Karpas-422 (cell line): Measurements from ENCODE around the gene KSR1. TPM values are rescaled to one million over a fixed set of nuclear protein-coding genes. Genes with fewer than 3 reads are reported as not detected.

Experiments used
- DNase-seq: peaks from one replicate; pipeline ENCODE4 v3.0.0-alpha.2; 2015
- H2AFZ ChIP-seq: fragments of 200-600 bp; sonication (generic); 2 replicates; pipeline ENCODE4 v1.6.1; 2014; ENCODE audit warnings: antibody characterized with exemption, low read length, mixed read lengths
- H3K27ac ChIP-seq: fragments of 200-600 bp; sonication (generic); 2 replicates; pipeline ENCODE4 v1.5.1; 2014; ENCODE audit warnings: mild to moderate bottlenecking, low read length, moderate library complexity
- H3K27me3 ChIP-seq: fragments of 200-600 bp; sonication (generic); 2 replicates; pipeline ENCODE4 v1.6.1; 2014; ENCODE audit warnings: low read length, mixed read lengths
- H3K36me3 ChIP-seq: fragments of 200-600 bp; sonication (generic); 2 replicates; pipeline ENCODE4 v1.6.1; 2014; ENCODE audit warnings: low read length, mixed read lengths; ENCODE audit not compliant: insufficient read depth
- H3K4me1 ChIP-seq: fragments of 200-600 bp; sonication (generic); 2 replicates; pipeline ENCODE4 v1.6.1; 2014; ENCODE audit warnings: mild to moderate bottlenecking, low read length, mixed read lengths
- H3K4me2 ChIP-seq: fragments of 200-600 bp; sonication (generic); 2 replicates; pipeline ENCODE4 v1.6.1; 2014; ENCODE audit warnings: low read length, low read depth, mild to moderate bottlenecking; ENCODE audit not compliant: poor library complexity, severe bottlenecking
- H3K4me3 ChIP-seq: fragments of 200-600 bp; sonication (generic); 2 replicates; pipeline ENCODE4 v1.5.1; 2014; ENCODE audit warnings: mild to moderate bottlenecking, antibody characterized with exemption, low read length, mixed read lengths
- H3K79me2 ChIP-seq: fragments of 200-600 bp; sonication (generic); 2 replicates; pipeline ENCODE4 v1.6.1; 2014; ENCODE audit warnings: mild to moderate bottlenecking, low read length, mixed read lengths
- H3K9ac ChIP-seq: fragments of 200-600 bp; sonication (generic); 2 replicates; pipeline ENCODE4 v1.6.0; 2014; ENCODE audit warnings: low read length
- H3K9me2 ChIP-seq: fragments of 200-600 bp; sonication (generic), shearing (Covaris generic); replicated peaks from 2 replicates; pipeline ENCODE4 v1.6.0; 2014; ENCODE audit warnings: mild to moderate bottlenecking, low read length, moderate library complexity; ENCODE audit not compliant: insufficient read depth
- H3K9me3 ChIP-seq: fragments of 300-700, 200-600 bp; sonication (generic); 2 replicates; pipeline ENCODE4 v1.6.1; 2014; ENCODE audit warnings: low read length, mixed read lengths
- H4K20me1 ChIP-seq: fragments of 200-600 bp; sonication (generic); 2 replicates; pipeline ENCODE4 v1.6.1; 2014; ENCODE audit warnings: mild to moderate bottlenecking, antibody characterized with exemption, low read length, low read depth; ENCODE audit not compliant: insufficient read depth
- total RNA-seq: library from RNA; depleted of rRNA; stranded (reverse); fragments of >200 nt; shearing (Covaris generic); gene quantifications from 2 replicates; pipeline ENCODE4 v1.2.3, GENCODE V29; 2014; ENCODE audit warnings: low replicate concordance

Gene KSR1
- total RNA-seq, 1 experiment from 2014 or later: 0.52 TPM

GRCh38 chr17:27492470-27492869, 36.2 kb downstream of the KSR1 start:
- Histone ChIP-seq H3K9ac (no peak overlapping the region), H3K27me3 (no peaks in the 10 kb centered on the region), H3K4me3 (no peak overlapping the region), H3K4me2 (no peak overlapping the region), H4K20me1 (no peaks in the 10 kb centered on the region), H3K36me3 (no peaks in the 10 kb centered on the region), H3K79me2 (no peaks in the 10 kb centered on the region), H3K9me3 (no peaks in the 10 kb centered on the region), H2AFZ (no peak overlapping the region), H3K27ac (no peak overlapping the region), H3K4me1 (peaks cover 9% of the 10 kb centered on the region), H3K9me2 (no peaks in the 10 kb centered on the region)
- DNase-seq: no peak

GRCh38 chr17:27493088-27493487, 36.8 kb downstream of the KSR1 start:
- no peak overlapping the region for H3K4me3 ChIP-seq
- H3K9me2 ChIP-seq: no peaks in the 10 kb centered on the region
- no peaks in the 10 kb centered on the region for H3K27me3 ChIP-seq
- no peak overlapping the region for H3K27ac ChIP-seq
- no peaks in the 10 kb centered on the region for H3K79me2 ChIP-seq
- no peaks in the 10 kb centered on the region for H4K20me1 ChIP-seq
- no peak overlapping the region for H3K4me2 ChIP-seq
- no peak overlapping the region for H3K9ac ChIP-seq
- no peaks in the 10 kb centered on the region for H3K9me3 ChIP-seq
- DNase-seq: no peak
- peaks cover 9% of the 10 kb centered on the region for H3K4me1 ChIP-seq
- no peak overlapping the region for H2AFZ ChIP-seq
- H3K36me3 ChIP-seq: no peaks in the 10 kb centered on the region

- DNase-seq: no peak
- H2AFZ ChIP-seq: no peak overlapping the region
- no peaks in the 10 kb centered on the region for H3K27me3 ChIP-seq
- H3K4me3 ChIP-seq: no peak overlapping the region
- no peak overlapping the region for H3K27ac ChIP-seq
- H3K4me2 ChIP-seq: no peak overlapping the region
- H3K4me1 ChIP-seq: peaks cover 9% of the 10 kb centered on the region
- H3K9ac ChIP-seq: no peak overlapping the region
- no peaks in the 10 kb centered on the region for H4K20me1 ChIP-seq
- H3K36me3 ChIP-seq: no peaks in the 10 kb centered on the region
- H3K9me2 ChIP-seq: no peaks in the 10 kb centered on the region
- no peaks in the 10 kb centered on the region for H3K79me2 ChIP-seq
- H3K9me3 ChIP-seq: no peaks in the 10 kb centered on the region
These were observed 38.2 kb downstream of the KSR1 start for GRCh38 chr17:27494192-27495091.

GRCh38 chr17:27495460-27495859, 39.2 kb downstream of the KSR1 start:
- Histone ChIP-seq H3K4me1 (peaks cover 9% of the 10 kb centered on the region), H3K9me3 (no peaks in the 10 kb centered on the region), H2AFZ (no peak overlapping the region), H3K4me2 (no peak overlapping the region), H4K20me1 (no peaks in the 10 kb centered on the region), H3K79me2 (no peaks in the 10 kb centered on the region), H3K4me3 (no peak overlapping the region), H3K27me3 (no peaks in the 10 kb centered on the region), H3K9me2 (no peaks in the 10 kb centered on the region), H3K9ac (no peak overlapping the region), H3K36me3 (no peaks in the 10 kb centered on the region), H3K27ac (no peak overlapping the region)
- DNase-seq: no peak

- Histone ChIP-seq H3K4me3 (no peak overlapping the region), H3K4me1 (peaks cover 9% of the 10 kb centered on the region), H3K27me3 (no peaks in the 10 kb centered on the region), H4K20me1 (no peaks in the 10 kb centered on the region), H2AFZ (no peak overlapping the region), H3K36me3 (no peaks in the 10 kb centered on the region), H3K4me2 (no peak overlapping the region), H3K79me2 (no peaks in the 10 kb centered on the region), H3K9me2 (no peaks in the 10 kb centered on the region), H3K27ac (no peak overlapping the region), H3K9me3 (no peaks in the 10 kb centered on the region), H3K9ac (no peak overlapping the region)
- no peak for DNase-seq
These were observed 39.8 kb downstream of the KSR1 start for GRCh38 chr17:27496005-27496404.

- H3K9me2 ChIP-seq: no peaks in the 10 kb centered on the region
- H3K9me3 ChIP-seq: no peaks in the 10 kb centered on the region
- no peaks in the 10 kb centered on the region for H4K20me1 ChIP-seq
- no peak overlapping the region for H3K27ac ChIP-seq
- no peaks in the 10 kb centered on the region for H3K36me3 ChIP-seq
- no peak overlapping the region for H3K9ac ChIP-seq
- no peak overlapping the region for H2AFZ ChIP-seq
- H3K4me3 ChIP-seq: no peak overlapping the region
- H3K79me2 ChIP-seq: no peaks in the 10 kb centered on the region
- no peak for DNase-seq
- H3K27me3 ChIP-seq: no peaks in the 10 kb centered on the region
- H3K4me1 ChIP-seq: peaks cover 9% of the 10 kb centered on the region
- H3K4me2 ChIP-seq: no peak overlapping the region
These were observed 40.2 kb downstream of the KSR1 start for GRCh38 chr17:27496437-27496943.

- DNase-seq: no peak
- Histone ChIP-seq H3K79me2 (no peaks in the 10 kb centered on the region), H3K27ac (no peak overlapping the region), H3K9me2 (no peaks in the 10 kb centered on the region), H3K4me2 (no peak overlapping the region), H3K4me3 (no peak overlapping the region), H3K27me3 (no peaks in the 10 kb centered on the region), H3K4me1 (peaks cover 9% of the 10 kb centered on the region), H3K9me3 (no peaks in the 10 kb centered on the region), H2AFZ (no peak overlapping the region), H4K20me1 (no peaks in the 10 kb centered on the region), H3K9ac (no peak overlapping the region), H3K36me3 (no peaks in the 10 kb centered on the region)
These were observed 40.7 kb downstream of the KSR1 start for GRCh38 chr17:27496971-27497370.

GRCh38 chr17:27497696-27498095, 41.4 kb downstream of the KSR1 start:
- no peaks in the 10 kb centered on the region for H3K79me2 ChIP-seq
- no peaks in the 10 kb centered on the region for H3K27me3 ChIP-seq
- H3K4me2 ChIP-seq: no peak overlapping the region

More at GRCh38 chr17:27497696-27498095, 41.4 kb downstream of the KSR1 start:
- no peak overlapping the region for H2AFZ ChIP-seq
- H3K9me2 ChIP-seq: no peaks in the 10 kb centered on the region
- H3K9me3 ChIP-seq: no peaks in the 10 kb centered on the region
- no peak overlapping the region for H3K9ac ChIP-seq
- DNase-seq: no peak
- no peaks in the 10 kb centered on the region for H3K36me3 ChIP-seq
- H3K27ac ChIP-seq: no peak overlapping the region
- peaks cover 9% of the 10 kb centered on the region for H3K4me1 ChIP-seq
- no peaks in the 10 kb centered on the region for H4K20me1 ChIP-seq
- no peak overlapping the region for H3K4me3 ChIP-seq
